Mucosa of rectum (tissue), 2 donors: ENCODE measurements around the gene PRG3.
"Not testable (repeated sequence)": the region's sequence is repeated elsewhere in the genome, so short reads cannot be mapped to it uniquely, and the experiment has no call there.

ENCODE experiments used
- H3K27ac ChIP-seq, 2 donors: one replicate each; pipeline ENCODE4 v1.7.0; 2013; ENCODE audit warnings: inconsistent platforms in 2 of 2, low read depth in 2 of 2, low read length in 2 of 2
- H3K27me3 ChIP-seq, 2 donors: one replicate each; pipeline ENCODE4 v1.7.0; 2013; ENCODE audit warnings: low read length in 2 of 2; ENCODE audit not compliant: control insufficient read depth in 2 of 2, insufficient read depth in 2 of 2
- H3K36me3 ChIP-seq, 2 donors: one replicate each; pipeline ENCODE4 v1.7.0; 2013; ENCODE audit warnings: low read length in 2 of 2; ENCODE audit not compliant: control insufficient read depth in 2 of 2, insufficient read depth in 2 of 2
- H3K4me1 ChIP-seq, 2 donors: one replicate each; pipeline ENCODE4 v1.7.0; 2013; ENCODE audit warnings: low read length in 2 of 2, mild to moderate bottlenecking in 1 of 2; ENCODE audit not compliant: control insufficient read depth in 2 of 2, insufficient read depth in 2 of 2
- H3K4me3 ChIP-seq, 2 donors: one replicate each; pipeline ENCODE4 v1.7.0; 2013; ENCODE audit warnings: low read length in 2 of 2
- H3K9ac ChIP-seq, 2 donors: one replicate each; pipeline ENCODE4 v1.7.0; 2013; ENCODE audit warnings: low read length in 2 of 2, low read depth in 1 of 2, mild to moderate bottlenecking in 1 of 2
- H3K9me3 ChIP-seq, 2 donors: one replicate each; pipeline ENCODE4 v1.7.0; 2013; ENCODE audit warnings: low read length in 2 of 2; ENCODE audit not compliant: control insufficient read depth in 2 of 2
- donor health status: healthy.
- donor health status: Normal muscosa, but diverticular disease.

The PRG3 gene

DNA sequence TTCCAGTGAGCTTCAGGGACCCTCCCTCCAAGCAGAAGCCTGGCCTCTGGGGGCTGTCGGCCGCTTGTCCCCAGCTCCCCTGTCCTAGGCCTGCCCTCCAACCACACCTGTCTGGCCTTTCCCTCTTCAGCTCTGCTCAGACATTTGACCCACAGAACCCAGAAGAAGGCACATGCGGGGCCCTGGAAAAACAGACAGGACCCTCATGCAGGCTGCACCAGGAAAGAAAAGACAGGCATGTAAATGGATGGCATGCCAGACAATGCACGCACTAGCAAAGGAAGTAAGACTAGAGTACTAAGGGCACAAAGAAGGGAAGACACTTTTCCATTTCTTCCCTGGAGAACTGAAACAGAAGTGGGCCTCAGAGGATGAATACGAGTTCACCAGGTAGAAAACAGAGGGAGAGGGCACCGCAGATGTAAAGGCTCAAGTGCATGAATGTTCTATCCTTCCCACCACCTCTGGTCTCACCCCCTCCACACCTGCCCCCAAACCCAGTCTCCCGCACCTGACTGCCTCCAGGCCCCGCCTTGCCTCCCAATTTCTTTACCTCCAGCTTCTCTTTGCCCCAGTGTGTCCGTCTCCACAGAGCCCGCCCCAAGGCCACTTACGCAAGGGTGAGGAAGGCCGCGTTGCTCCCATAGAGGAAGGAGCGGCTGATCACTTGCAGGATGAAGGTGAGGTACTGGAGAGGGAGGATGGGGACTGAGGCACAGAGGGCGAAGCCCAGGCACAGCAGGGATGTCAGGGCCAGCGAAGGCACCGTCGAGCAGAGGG is 28.6 kb upstream of the PRG3 start:
- Histone ChIP-seq H3K9ac (no peak overlapping the region), H3K9me3 (no peaks in the 10 kb centered on the region), H3K4me3 (no peak overlapping the region), H3K36me3 (peaks cover 9 to 29% of the 10 kb centered on the region in 2 donors), H3K4me1 (no peaks in the 10 kb centered on the region), H3K27ac (no peak overlapping the region), H3K27me3 (no peaks in the 10 kb centered on the region)

DNA sequence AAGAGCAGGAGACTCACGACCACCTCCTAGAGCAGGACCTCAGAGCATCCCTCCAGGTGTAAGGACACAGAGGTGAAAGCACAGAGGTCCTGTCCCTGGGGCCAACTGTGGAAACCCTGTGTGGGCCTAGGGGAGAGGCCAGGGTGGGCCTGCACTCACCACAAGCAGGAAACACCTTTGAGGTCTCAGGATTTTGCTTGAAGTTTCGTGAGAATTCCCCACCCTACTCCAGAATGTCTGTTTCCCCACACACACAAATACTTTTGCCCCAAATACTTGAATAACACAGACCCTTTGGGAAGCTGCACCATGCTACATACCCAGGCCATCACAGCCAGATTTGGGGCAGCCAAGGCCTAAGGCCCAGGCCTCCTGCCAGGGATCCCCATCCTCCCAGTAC is 27.8 kb upstream of the PRG3 start:
- Histone ChIP-seq H3K27me3 (no peaks in the 10 kb centered on the region), H3K4me3 (no peak overlapping the region), H3K9ac (no peak overlapping the region), H3K9me3 (no peaks in the 10 kb centered on the region), H3K27ac (no peak overlapping the region), H3K36me3 (peaks cover 9 to 22% of the 10 kb centered on the region in 2 donors), H3K4me1 (no peaks in the 10 kb centered on the region)

DNA sequence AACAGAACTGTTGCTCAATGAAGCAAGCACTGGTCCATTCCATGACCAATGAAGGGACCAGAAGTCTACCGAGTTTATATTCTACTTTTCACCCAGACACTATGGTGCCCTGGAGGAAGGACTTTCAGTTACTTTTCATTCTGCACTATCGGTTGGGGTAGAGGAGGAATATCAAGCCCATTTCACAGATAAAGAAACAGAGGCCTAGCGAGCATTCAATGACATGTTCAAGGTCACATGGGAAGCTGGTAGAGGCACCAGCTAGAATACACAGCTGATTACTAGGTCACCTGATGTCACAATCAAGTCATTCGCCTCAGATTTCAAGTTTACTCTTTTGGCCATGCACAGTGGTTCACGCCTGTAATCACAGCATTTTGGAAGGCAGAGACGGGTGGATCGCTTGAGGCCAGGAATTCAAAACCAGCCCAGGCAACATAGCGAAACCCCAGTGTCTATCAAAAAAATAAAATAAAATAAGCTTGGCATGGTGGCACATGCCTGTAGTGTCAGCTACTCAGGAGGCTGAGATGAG is 27.1 kb upstream of the PRG3 start:
- Histone ChIP-seq H3K36me3 (peaks cover 9 to 22% of the 10 kb centered on the region in 2 donors), H3K27me3 (no peaks in the 10 kb centered on the region), H3K4me3 (no peak overlapping the region), H3K4me1 (no peaks in the 10 kb centered on the region), H3K9me3 (no peaks in the 10 kb centered on the region), H3K27ac (no peak overlapping the region), H3K9ac (no peak overlapping the region)

DNA sequence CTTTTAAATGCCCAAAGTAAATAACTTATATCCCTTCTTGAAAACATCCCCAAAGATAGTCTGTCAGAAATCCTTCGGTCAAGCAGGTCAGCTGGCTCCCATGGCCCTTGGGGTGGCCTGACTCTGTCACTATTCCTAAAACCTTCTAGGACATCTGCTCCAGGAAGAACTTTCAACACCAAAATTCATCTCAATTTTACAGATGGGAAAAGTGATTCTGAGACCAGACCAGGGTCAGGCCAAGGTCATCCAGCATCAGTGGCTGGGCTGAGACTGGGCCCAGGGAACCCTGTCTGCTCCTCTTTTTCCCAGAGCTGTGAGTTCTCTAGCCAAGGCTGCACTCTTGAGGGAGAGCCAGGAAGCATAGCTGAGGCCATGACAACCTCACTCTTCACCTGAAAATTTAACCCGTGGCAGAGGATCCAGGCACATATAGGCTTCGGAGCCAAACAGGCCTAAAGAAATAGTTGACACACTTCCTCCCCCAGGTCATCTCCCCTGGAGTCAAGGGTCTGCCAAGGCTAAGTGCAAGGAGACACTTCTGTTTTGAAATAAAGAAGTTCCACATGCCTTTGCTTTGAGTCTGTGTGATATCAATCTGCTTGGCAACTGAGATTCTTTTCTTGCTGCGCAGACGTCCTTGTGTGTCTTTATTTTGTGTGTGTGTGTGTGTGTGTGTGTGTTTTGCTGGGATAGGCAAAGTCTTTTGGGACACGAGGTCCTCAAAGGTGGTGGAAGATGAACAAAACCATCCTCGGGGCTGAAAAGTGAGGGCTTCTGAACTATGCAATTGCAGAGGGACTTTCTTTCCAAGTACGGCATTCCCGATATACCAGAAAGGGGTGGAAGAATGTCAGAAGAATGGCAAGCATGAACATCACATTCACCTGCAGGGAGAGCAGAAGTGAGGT is 26.3 kb upstream of the PRG3 start:
- Histone ChIP-seq H3K27me3 (no peaks in the 10 kb centered on the region), H3K4me3 (no peak overlapping the region), H3K9me3 (no peaks in the 10 kb centered on the region), H3K4me1 (no peaks in the 10 kb centered on the region), H3K9ac (no peak overlapping the region), H3K36me3 (peaks cover 9 to 22% of the 10 kb centered on the region in 2 donors), H3K27ac (no peak overlapping the region)

DNA sequence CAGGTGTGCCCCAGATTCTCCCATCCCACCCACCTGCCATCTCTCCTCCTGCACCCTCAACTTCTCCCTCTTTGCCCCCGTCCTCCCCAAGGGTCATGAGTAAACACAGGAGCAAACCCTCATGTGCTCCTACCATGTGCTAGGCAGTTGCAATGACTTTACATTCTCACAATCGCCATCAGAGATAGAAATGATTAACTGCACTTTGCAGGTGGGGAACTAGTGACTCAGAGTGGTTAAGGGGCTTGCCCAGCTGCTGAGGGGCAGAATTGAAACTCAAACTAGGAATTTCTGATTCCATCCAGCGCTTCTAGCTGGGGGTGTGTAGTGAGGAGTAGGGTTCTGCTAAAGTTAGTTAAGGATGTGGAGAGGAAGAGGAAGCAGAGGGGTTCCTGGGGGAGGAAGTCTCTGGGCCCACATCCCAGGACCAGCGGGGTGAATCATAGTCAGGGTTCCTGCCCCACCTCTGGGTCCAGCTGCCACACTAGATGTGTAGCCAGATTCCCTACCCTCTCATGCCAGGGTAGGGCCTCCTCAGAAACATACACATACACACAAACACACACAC is 25.5 kb upstream of the PRG3 start:
- H3K9ac ChIP-seq: no peak overlapping the region
- H3K9me3 ChIP-seq: no peaks in the 10 kb centered on the region
- no peak overlapping the region for H3K27ac ChIP-seq
- peaks cover 9 to 22% of the 10 kb centered on the region in 2 donors for H3K36me3 ChIP-seq
- H3K4me1 ChIP-seq: no peaks in the 10 kb centered on the region
- H3K4me3 ChIP-seq: no peak overlapping the region
- no peaks in the 10 kb centered on the region for H3K27me3 ChIP-seq

DNA sequence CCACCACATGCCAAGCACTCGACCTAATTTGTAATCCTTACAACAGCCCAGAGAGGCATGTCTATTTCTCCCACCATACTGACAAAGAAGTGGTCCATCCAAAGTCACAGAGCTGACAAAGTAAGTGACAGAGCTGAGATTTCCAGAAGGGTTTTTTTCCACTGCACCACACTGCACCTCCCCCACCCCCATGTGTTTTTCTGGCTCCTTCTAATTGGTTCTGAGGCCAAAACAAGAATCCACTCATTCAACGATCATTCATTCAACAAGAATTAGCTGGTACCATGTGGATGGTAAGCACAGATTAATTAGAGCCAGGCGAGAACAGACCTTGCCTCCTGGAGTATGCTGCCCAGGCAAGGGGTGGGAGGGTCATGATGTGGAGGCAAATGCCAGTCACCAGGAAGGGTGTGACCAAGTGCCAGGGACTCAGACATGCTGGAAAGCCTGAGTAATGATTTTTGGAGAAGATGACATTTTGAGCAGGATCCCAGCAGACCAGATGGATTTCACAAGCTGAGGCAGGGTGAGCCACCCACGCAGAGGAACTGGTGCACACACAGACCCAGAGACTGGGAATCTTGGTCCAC is 24.4 kb upstream of the PRG3 start:
- Histone ChIP-seq H3K27ac (no peak overlapping the region), H3K36me3 (peaks cover 9 to 22% of the 10 kb centered on the region in 2 donors), H3K27me3 (no peaks in the 10 kb centered on the region), H3K4me3 (no peak overlapping the region), H3K9ac (no peak overlapping the region), H3K9me3 (no peaks in the 10 kb centered on the region), H3K4me1 (no peaks in the 10 kb centered on the region)

DNA sequence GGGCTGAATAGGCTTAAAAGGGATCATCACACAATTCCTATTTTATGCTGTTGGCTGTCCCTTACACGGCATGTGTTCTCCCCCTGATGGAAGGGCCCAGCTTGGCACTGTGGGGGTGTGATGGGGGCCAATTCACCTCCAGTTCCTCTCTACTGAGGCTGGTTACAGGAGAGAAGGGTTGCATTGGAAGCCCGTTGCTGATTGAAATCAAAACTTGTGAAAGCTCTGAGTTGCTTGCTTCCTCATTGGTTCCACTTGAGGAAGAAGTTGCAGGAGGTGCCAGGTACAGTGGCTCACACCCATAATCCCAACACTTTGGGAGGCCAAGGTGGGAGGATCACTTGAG is 22.8 kb upstream of the PRG3 start:
- Histone ChIP-seq H3K27me3 (no peaks in the 10 kb centered on the region), H3K9ac (no peak overlapping the region), H3K36me3 (peaks cover 5 to 8% of the 10 kb centered on the region in 2 donors), H3K27ac (no peak overlapping the region), H3K4me3 (no peak overlapping the region), H3K9me3 (no peaks in the 10 kb centered on the region), H3K4me1 (no peaks in the 10 kb centered on the region)

DNA sequence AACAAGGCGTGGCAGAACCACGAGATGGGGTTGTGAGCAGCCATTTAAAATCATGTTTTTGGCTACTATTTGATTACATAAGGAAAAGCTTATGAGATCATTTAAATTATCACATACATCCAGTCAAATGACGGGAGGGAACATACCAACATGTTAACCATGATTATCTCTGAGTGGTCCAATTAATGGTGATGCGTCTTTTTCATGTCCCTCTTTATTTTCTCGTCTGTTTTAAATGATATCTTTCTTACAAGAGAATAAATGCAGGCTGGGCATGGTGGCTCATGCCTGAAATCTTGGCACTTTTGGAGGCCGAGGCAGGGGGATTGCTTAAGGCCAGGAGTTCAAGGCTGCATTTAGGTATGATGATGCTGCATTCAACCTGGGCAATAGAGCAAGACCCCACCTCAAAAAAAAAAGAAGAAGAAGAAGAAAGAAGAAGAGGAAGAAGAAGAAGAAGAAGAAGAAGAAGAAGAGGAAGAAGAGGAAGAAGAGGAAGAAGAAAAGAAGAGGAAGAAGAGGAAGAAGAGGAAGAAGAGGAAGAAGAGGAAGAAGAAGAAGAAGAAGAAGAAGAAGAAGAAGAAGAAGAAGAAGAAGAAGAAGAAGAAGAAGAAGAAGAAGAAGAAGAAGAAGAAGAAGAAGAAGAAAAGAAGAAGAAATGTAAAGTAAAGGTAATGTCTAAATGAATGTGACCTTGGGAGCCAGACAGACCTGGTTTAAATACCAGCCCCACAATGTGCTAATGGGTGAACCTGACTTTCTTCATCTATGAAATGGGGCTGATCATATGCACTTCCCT is 22.3 kb upstream of the PRG3 start:
- not testable (repeated sequence) for H3K9ac ChIP-seq, H3K4me1 ChIP-seq, H3K27me3 ChIP-seq, H3K36me3 ChIP-seq, H3K4me3 ChIP-seq, H3K9me3 ChIP-seq, H3K27ac ChIP-seq

DNA sequence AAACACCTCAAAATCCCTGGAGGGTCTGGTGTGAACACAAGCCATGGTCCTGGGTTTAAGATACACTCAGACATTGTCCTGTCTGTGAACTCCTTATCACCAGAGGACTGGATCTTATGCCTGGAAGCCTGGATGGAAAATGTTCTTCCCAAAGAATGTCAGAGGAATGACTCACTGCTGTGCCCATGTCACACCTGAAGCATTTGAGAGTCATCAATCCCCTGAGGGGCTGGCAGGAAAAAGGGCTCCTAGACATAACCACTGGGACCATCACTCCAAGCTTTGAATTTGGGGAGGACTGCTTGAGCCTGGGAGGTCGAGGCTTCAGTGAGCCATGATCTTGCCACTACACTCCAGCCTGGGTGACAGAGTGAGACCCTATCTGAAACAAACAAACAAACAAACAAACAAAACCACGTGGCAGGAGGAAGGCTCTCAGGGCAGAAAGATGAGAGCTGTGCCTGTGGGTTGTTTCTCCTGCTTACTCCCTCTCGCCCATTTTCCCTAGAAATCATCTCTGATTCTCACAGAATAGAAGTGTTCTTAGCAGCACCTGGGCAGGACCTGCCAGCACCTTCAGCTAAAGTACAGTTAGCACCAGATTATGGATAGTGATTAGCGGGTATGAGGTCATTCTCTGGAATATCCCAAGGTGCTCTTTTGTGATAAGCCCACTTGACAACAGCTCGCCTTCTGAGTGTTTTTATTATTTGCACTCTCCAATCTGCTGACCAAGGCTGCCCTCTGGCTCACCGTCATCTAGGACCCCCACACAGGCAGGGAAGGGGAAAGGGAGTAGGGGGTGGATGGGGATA is 21.4 kb upstream of the PRG3 start:
- Histone ChIP-seq H3K9ac (no peak overlapping the region), H3K4me1 (no peaks in the 10 kb centered on the region), H3K36me3 (peaks cover 0 to under 1% of the 10 kb centered on the region in 2 donors), H3K27ac (no peak overlapping the region), H3K4me3 (no peak overlapping the region), H3K27me3 (no peaks in the 10 kb centered on the region), H3K9me3 (no peaks in the 10 kb centered on the region)
